IMR-90 (cell line): ENCODE data around the gene PFKL. TPM values are rescaled to one million over a fixed set of nuclear protein-coding genes. Genes with fewer than 3 reads are reported as not detected.

ENCODE experiments used
- ATAC-seq: fragments of 200-7000 bp; cut with Tn5 transposase; 2 replicates; pipeline ENCODE4 v1.9.1; 2020; ENCODE audit warnings: low read depth, mild to moderate bottlenecking, moderate library complexity
- BruUV-seq: library from RNA; stranded (reverse); fragments of 400-500 nt; replicated peaks from 2 replicates; lab custom pipeline; 2021; lab: Mats Ljungman, UMichigan
- CTCF ChIA-PET: fragments of 300-600 bp; formaldehyde crosslinking; extraction: SDS; loops from one replicate; lab custom pipeline; 2021; ENCODE audit warnings: antibody characterized with exemption; lab: Yijun Ruan, JAX
- POLR2A ChIA-PET: fragments of 300-600 bp; sonication (Branson Sonifier 250); formaldehyde crosslinking; loops from one replicate; lab custom pipeline; 2022; ENCODE audit warnings: antibody characterized with exemption; ENCODE audit not compliant: unreplicated experiment; lab: Charles Lee
- DNase-seq: peaks from one replicate; pipeline ENCODE4 v3.0.0; 2013
- H2AFZ ChIP-seq: replicated peaks from 2 replicates; pipeline ENCODE3; 2013; ENCODE audit warnings: low read length, mild to moderate bottlenecking; ENCODE audit not compliant: poor library complexity
- H2AK5ac ChIP-seq: 2 replicates; pipeline ENCODE4 v1.6.1; 2013; ENCODE audit warnings: low read depth, low read length, inconsistent platforms
- H2AK9ac ChIP-seq: replicated peaks from 2 replicates; pipeline ENCODE3; 2013; ENCODE audit warnings: mild to moderate bottlenecking, low read depth, low read length, moderate library complexity; ENCODE audit not compliant: poor library complexity
- H2BK120ac ChIP-seq: 2 replicates; pipeline ENCODE4 v1.6.1; 2013; ENCODE audit warnings: low read depth, low read length, inconsistent platforms
- H2BK15ac ChIP-seq: 3 replicates; pipeline ENCODE4 v1.6.1; 2013; ENCODE audit warnings: low read depth, low read length, inconsistent platforms
- H2BK20ac ChIP-seq: 2 replicates; pipeline ENCODE4 v1.6.1; 2013; ENCODE audit warnings: low read depth, mild to moderate bottlenecking, inconsistent platforms, low read length, moderate library complexity
- H2BK5ac ChIP-seq: 2 replicates; pipeline ENCODE4 v1.6.1; 2013; ENCODE audit warnings: mild to moderate bottlenecking, low read depth, low read length, inconsistent platforms; ENCODE audit not compliant: poor library complexity, severe bottlenecking
- H3K14ac ChIP-seq: replicated peaks from 2 replicates; pipeline ENCODE4 v1.6.1; 2013; ENCODE audit warnings: low read depth, low read length, inconsistent platforms
- H3K18ac ChIP-seq: 2 replicates; pipeline ENCODE4 v1.6.1; 2013; ENCODE audit warnings: low read depth, low read length, control low read depth
- H3K23ac ChIP-seq: 2 replicates; pipeline ENCODE4 v1.6.1; 2013; ENCODE audit warnings: low read depth, low read length, inconsistent platforms
- H3K27ac ChIP-seq: 2 replicates; pipeline ENCODE4 v1.5.1; 2013; ENCODE audit warnings: mild to moderate bottlenecking, control low read depth, low read length; ENCODE audit not compliant: insufficient read depth
- H3K27me3 ChIP-seq: 2 replicates; pipeline ENCODE4 v1.6.1; 2013; ENCODE audit warnings: low read length; ENCODE audit not compliant: control insufficient read depth, insufficient read depth
- H3K36me3 ChIP-seq: 2 replicates; pipeline ENCODE4 v1.6.1; 2013; ENCODE audit warnings: low read length, mixed read lengths; ENCODE audit not compliant: control insufficient read depth, insufficient read depth
- H3K4ac ChIP-seq: 2 replicates; pipeline ENCODE4 v1.6.1; 2013; ENCODE audit warnings: low read depth, low read length, inconsistent platforms
- H3K4me1 ChIP-seq: 2 replicates; pipeline ENCODE4 v1.6.1; 2013; ENCODE audit warnings: low read length, mixed read lengths; ENCODE audit not compliant: control insufficient read depth, insufficient read depth
- H3K4me2 ChIP-seq: 2 replicates; pipeline ENCODE4 v1.6.1; 2013; ENCODE audit warnings: low read depth, mild to moderate bottlenecking, control low read depth, low read length, moderate library complexity
- H3K4me3 ChIP-seq: 2 replicates; pipeline ENCODE4 v1.5.1; 2013; ENCODE audit warnings: low read depth, mild to moderate bottlenecking, control low read depth, low read length, moderate library complexity; ENCODE audit not compliant: insufficient read depth
- H3K56ac ChIP-seq: 2 replicates; pipeline ENCODE4 v1.6.1; 2013; ENCODE audit warnings: low read length, inconsistent platforms; ENCODE audit not compliant: insufficient read depth; ENCODE audit errors: extremely low read depth
- H3K79me1 ChIP-seq, 2 experiments: 2 replicates each; pipeline ENCODE4 v1.6.1; 2013; ENCODE audit warnings: low read length in 2 of 2, inconsistent platforms in 1 of 2, low read depth in 1 of 2
- H3K9ac ChIP-seq: 2 replicates; pipeline ENCODE4 v1.6.1; 2013; ENCODE audit warnings: low read depth, low read length, control low read depth
- H3K9me1 ChIP-seq: 2 replicates; pipeline ENCODE4 v1.6.1; 2013; ENCODE audit warnings: low read length, inconsistent platforms; ENCODE audit not compliant: insufficient read depth
- H3K9me3 ChIP-seq: 2 replicates; pipeline ENCODE4 v1.6.1; 2013; ENCODE audit warnings: low read length; ENCODE audit not compliant: control insufficient read depth, insufficient read depth
- H4K20me1 ChIP-seq: 2 replicates; pipeline ENCODE4 v1.6.1; 2013; ENCODE audit warnings: low read length, inconsistent platforms; ENCODE audit not compliant: insufficient read depth
- H4K5ac ChIP-seq: 2 replicates; pipeline ENCODE4 v1.6.1; 2013; ENCODE audit warnings: mild to moderate bottlenecking, low read depth, low read length, control low read depth
- H4K8ac ChIP-seq, 2 experiments: 2 replicates each; pipeline ENCODE4 v1.6.1; 2013; ENCODE audit warnings: low read depth in 2 of 2, low read length in 2 of 2, control low read depth in 1 of 2, inconsistent platforms in 1 of 2
- H4K91ac ChIP-seq: 2 replicates; pipeline ENCODE4 v1.6.1; 2013; ENCODE audit warnings: low read depth, low read length, inconsistent platforms; ENCODE audit not compliant: insufficient read depth
- CHD1 ChIP-seq: IDR thresholded peaks from 2 replicates; pipeline ENCODE4 v1.6.1; 2012; ENCODE audit warnings: low read depth, low read length, improper control_type of control experiment
- FOS ChIP-seq: fragments of 150-350 bp; IDR thresholded peaks from 2 replicates; pipeline ENCODE4 v1.6.1; 2016; ENCODE audit warnings: low read depth, low read length
- RAD21 ChIP-seq: IDR thresholded peaks from 2 replicates; pipeline ENCODE4 v1.6.1; 2012; ENCODE audit warnings: low read length, improper control_type of control experiment
- USF2 ChIP-seq: fragments of 150-350 bp; IDR thresholded peaks from 2 replicates; pipeline ENCODE4 v1.6.1; 2017; ENCODE audit warnings: mild to moderate bottlenecking, antibody characterized with exemption, low read length, low read depth
- WGBS, 2 experiments: methylation state at CpG; one replicate each; pipeline versions ENCODE4 v1.1.5 to v1.1.7; 2013; ENCODE audit warnings: missing lambda C conversion rate in 2 of 2; ENCODE audit not compliant: insufficient read length in 1 of 2; ENCODE audit errors: extremely low coverage in 2 of 2; 5-methylcytosine and 5-hydroxymethylcytosine counted together
- dilution Hi-C: fragments of 300-500 bp; cut with HindIII; formaldehyde crosslinking; loops from one replicate; pipeline ENCODE4 v1.14.3; 2018; ENCODE audit warnings: low sequenced_read_pairs; ENCODE audit not compliant: unreplicated experiment
- in situ Hi-C: fragments of 300-500 bp; cut with MboI; formaldehyde crosslinking; loops from 3 replicates; pipeline ENCODE4 v1.14.3; 2019; ENCODE audit warnings: low sequenced_read_pairs, inconsistent platforms, mixed read lengths
- intact Hi-C: fragments of 100-400 bp; cut with micrococcal nuclease; formaldehyde crosslinking; loops from 2 replicates; pipeline ENCODE4 v1.10.0; 2022
- polyA plus RNA-seq, 3 experiments: library from polyadenylated mRNA; depleted of rRNA; stranded (reverse); fragments of >200 nt; gene quantifications; 2 replicates each; pipeline ENCODE4 v1.2.3, GENCODE V29; 2012; ENCODE audit warnings: low replicate concordance in 1 of 3
- total RNA-seq: library from RNA; depleted of rRNA; stranded (reverse); fragments of >200 nt; gene quantifications from 2 replicates; pipeline ENCODE4 v1.2.3, GENCODE V29; 2012

The PFKL gene
- total and polyA plus RNA-seq, 2 of the 4 experiments (the other 2 are of a cell fraction): 103 to 126 TPM

GRCh38 chr21:44296916-44297315, 2.9 kb upstream of the PFKL start:
- TF ChIP-seq USF2 (no peak), RAD21 (no peak), CHD1 (no peak), FOS (no peak)
- 76% methylated on average over 8 of the region's 13 CpGs; no CpG with 5 or more reads in 1 of the 2 experiments for WGBS, 2 experiments

More at GRCh38 chr21:44296916-44297315, 2.9 kb upstream of the PFKL start:
- no peak overlapping the region for H3K4ac ChIP-seq
- dilution Hi-C loops: no loop called here
- H3K9me1 ChIP-seq: no peaks in the 10 kb centered on the region
- H2BK20ac ChIP-seq: no peak overlapping the region
- no peak overlapping the region for H2BK120ac ChIP-seq
- DNase-seq (no peak), ATAC-seq (no peak)
- peaks cover 8 to 10% of the 10 kb centered on the region in 2 experiments for H3K79me1 ChIP-seq
- H2AK9ac ChIP-seq: no peak overlapping the region
- H4K91ac ChIP-seq: no peak overlapping the region
- H3K4me2 ChIP-seq: no peak overlapping the region
- in situ Hi-C loops: no loop called here
- no peak overlapping the region; the same call in 1 of the 2 replicates for H2AK5ac ChIP-seq
- intact Hi-C loops: no loop called here
- H3K18ac ChIP-seq: no peak overlapping the region
- no peak overlapping the region for H3K14ac ChIP-seq
- no peak overlapping the region for H3K27ac ChIP-seq
- CTCF ChIA-PET: interaction anchor here (0.6 kb wide), 1 partner anchor 396 kb away, joined by 7 read pairs; no protein-coding TSS in a partner anchor
- POLR2A ChIA-PET: interaction anchor here (0.5 kb wide), 1 partner anchor 185 kb away, joined by 4 read pairs; no protein-coding TSS in a partner anchor
- no peak overlapping the region for H3K56ac ChIP-seq
- no peak overlapping the region for H3K4me3 ChIP-seq
- no peaks in the 10 kb centered on the region for H3K9me3 ChIP-seq
- no peak overlapping the region for H4K8ac ChIP-seq
- no TSS peak for BruUV-seq
- no peak overlapping the region for H3K9ac ChIP-seq
- H2AFZ ChIP-seq: no peak overlapping the region
- H4K5ac ChIP-seq: no peak overlapping the region
- no peak overlapping the region for H3K23ac ChIP-seq
- H2BK5ac ChIP-seq: no peak overlapping the region
- H2BK15ac ChIP-seq: no peak overlapping the region
- no peaks in the 10 kb centered on the region for H3K36me3 ChIP-seq
- H4K20me1 ChIP-seq: peaks cover 14% of the 10 kb centered on the region
- peaks cover 12% of the 10 kb centered on the region; the same call in 1 of the 2 replicates for H3K4me1 ChIP-seq
- peaks cover 4% of the 10 kb centered on the region; the same call in 1 of the 2 replicates for H3K27me3 ChIP-seq
